Measurements from ENCODE around the gene CDC34. TPM values are rescaled to one million over a fixed set of nuclear protein-coding genes. Genes with fewer than 3 reads are reported as not detected.

CDC34 gene
- total RNA-seq, 1 experiment from 2014 or later: 61.3 TPM

DNA sequence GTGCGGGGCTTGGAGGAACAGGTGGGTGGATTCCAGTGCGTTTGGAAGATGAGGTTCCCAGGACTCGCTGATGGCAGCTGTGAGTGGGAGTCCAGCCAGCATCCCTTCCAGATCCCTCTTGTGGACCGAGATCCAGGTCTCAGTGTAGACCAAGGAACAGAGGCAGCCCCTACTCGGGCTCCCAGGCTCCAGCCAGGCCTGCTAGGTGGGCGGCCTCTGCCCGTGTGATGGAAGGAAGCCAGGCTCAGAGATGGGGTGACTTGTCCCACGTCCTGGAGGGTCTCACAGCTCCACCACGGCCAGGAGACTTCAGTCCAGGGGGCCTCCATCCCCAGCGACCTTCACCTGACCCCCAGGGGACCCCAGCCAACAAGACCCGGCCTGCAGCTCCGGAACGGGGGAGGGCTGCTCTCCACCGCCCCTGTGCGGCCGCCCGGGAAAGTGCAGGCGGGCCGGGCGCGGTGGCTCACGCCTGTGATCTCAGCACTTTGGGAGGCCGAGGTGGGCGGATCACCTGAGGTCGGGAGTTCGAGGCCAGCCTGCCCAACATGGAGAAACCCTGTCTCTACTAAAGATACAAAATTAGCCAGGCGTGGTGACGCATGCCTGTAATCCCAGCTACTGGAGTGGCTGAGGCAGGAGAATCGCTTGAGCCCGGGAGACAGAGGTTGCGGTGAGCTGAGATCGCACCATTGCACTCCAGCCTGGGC, 36.0 kb upstream of the CDC34 start:
- peaks cover 11% of the 10 kb centered on the region for H3K36me3 Mint-ChIP-seq (ENCODE audit: insufficient read depth, unreplicated experiment)
- peaks cover 9% of the 10 kb centered on the region for H3K9me3 Mint-ChIP-seq (ENCODE audit: unreplicated experiment)
- ChIA-PET CTCF (interaction anchor here (0.7 to 1.8 kb wide), 4 partner anchors 8 to 74 kb away, joined by 3 to 9 read pairs (median 4); partner anchors contain the start of gene TPGS1), POLR2A (no interaction called here)
- no peaks in the 10 kb centered on the region for H3K4me1 Mint-ChIP-seq (ENCODE audit: insufficient read depth, unreplicated experiment)
- intact Hi-C loops (cut with micrococcal nuclease): no loop called here
- TF ChIP-seq, protein P1, sequence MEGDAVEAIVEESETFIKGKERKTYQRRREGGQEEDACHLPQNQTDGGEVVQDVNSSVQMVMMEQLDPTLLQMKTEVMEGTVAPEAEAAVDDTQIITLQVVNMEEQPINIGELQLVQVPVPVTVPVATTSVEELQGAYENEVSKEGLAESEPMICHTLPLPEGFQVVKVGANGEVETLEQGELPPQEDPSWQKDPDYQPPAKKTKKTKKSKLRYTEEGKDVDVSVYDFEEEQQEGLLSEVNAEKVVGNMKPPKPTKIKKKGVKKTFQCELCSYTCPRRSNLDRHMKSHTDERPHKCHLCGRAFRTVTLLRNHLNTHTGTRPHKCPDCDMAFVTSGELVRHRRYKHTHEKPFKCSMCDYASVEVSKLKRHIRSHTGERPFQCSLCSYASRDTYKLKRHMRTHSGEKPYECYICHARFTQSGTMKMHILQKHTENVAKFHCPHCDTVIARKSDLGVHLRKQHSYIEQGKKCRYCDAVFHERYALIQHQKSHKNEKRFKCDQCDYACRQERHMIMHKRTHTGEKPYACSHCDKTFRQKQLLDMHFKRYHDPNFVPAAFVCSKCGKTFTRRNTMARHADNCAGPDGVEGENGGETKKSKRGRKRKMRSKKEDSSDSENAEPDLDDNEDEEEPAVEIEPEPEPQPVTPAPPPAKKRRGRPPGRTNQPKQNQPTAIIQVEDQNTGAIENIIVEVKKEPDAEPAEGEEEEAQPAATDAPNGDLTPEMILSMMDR (IDR thresholded peaks at IDR 0.05; ENCODE audit: unreplicated experiment): peak; percentile 63
- H3K4me3 Mint-ChIP-seq (ENCODE audit: unreplicated experiment): no peak overlapping the region
- no peak overlapping the region for H3K27ac Mint-ChIP-seq (ENCODE audit: low read depth, unreplicated experiment)
- peaks cover 20% of the 10 kb centered on the region for H3K27me3 Mint-ChIP-seq (ENCODE audit: insufficient read depth, unreplicated experiment)
- BruUV-seq (replicated peaks): no TSS peak
- peak; percentile 41 for DNase-seq (ENCODE audit: unreplicated experiment)

DNA sequence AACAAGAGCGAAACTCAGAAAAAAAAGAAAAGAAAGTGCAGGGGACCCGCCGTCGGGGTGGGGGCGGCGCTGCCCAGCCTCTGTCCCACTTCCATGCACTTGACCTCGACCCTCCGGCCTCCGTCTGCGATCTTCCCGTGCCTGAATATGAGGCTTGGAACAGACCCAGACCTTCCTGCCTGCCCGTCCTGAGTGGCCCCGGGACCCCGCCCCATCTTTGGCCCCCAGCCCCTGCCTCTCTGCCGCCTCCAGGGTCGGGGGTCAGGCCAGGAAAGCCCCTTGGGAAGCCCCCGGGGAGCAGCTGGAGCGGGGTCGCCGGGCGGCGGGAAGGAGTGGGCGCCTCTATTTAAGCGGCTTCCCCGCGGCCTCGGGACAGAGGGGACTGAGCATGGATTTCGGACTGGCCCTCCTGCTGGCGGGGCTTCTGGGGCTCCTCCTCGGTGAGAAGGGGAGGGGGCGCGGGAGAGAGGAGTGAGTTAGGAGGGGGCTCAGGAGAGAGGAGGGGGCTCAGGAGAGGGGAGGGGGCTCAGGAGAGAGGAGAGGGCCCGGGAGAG, 35.4 kb upstream of the CDC34 start, which contains the start of gene MADCAM1:
Gene MADCAM1, plus strand, starts transcription at position 375 of the 554 bp plus-strand sequence. Its CDS starts 14 bp downstream, at position 389.
- BruUV-seq (replicated peaks): no TSS peak
- CTCF ChIA-PET: interaction anchor here (1.6 to 1.8 kb wide), 2 partner anchors 8 to 9 kb away, joined by 4 to 9 read pairs; no protein-coding TSS in a partner anchor

DNA sequence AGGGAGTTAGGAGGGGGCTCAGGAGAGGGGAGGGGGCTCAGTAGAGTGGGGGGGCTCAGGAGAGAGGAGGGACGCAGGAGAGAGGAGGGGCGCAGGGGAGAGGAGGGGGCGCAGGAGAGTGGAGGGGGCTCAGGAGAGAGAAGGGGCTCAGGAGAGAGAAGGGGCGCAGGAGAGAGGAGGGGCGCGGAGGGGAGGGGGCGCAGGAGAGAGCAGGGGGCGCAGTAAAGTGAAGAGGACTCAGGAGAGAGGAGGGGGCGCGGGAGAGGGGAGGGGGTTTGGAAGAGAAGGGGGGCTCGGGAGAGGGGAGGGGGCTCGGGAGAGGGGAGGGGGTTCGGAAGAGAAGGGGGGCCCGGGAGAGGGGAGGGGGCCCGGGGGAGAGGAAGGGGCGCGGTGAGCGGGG, 34.6 kb upstream of the CDC34 start:
- intact Hi-C loops (cut with micrococcal nuclease): no loop called here
- peaks cover 11% of the 10 kb centered on the region for H3K36me3 Mint-ChIP-seq (ENCODE audit: insufficient read depth, unreplicated experiment)
- POLR2A ChIA-PET: no interaction called here
- H3K4me3 Mint-ChIP-seq (ENCODE audit: unreplicated experiment): no peak overlapping the region
- TF ChIP-seq, protein P1 (IDR thresholded peaks at IDR 0.05; ENCODE audit: unreplicated experiment): no peak
- BruUV-seq (replicated peaks): no TSS peak
- DNase-seq (ENCODE audit: unreplicated experiment): no peak
- peaks cover 9% of the 10 kb centered on the region for H3K9me3 Mint-ChIP-seq (ENCODE audit: unreplicated experiment)
- H3K27me3 Mint-ChIP-seq (ENCODE audit: insufficient read depth, unreplicated experiment): peaks cover 20% of the 10 kb centered on the region
- CTCF ChIA-PET: no interaction called here
- no peak overlapping the region for H3K27ac Mint-ChIP-seq (ENCODE audit: low read depth, unreplicated experiment)
- H3K4me1 Mint-ChIP-seq (ENCODE audit: insufficient read depth, unreplicated experiment): no peaks in the 10 kb centered on the region

More for the DNA sequence above, 35.4 kb upstream of the CDC34 start, which contains the start of gene MADCAM1:
- no peak within 1 kb of the TSS for H3K27ac Mint-ChIP-seq (ENCODE audit: low read depth, unreplicated experiment)
- TF ChIP-seq, protein P1 (IDR thresholded peaks at IDR 0.05; ENCODE audit: unreplicated experiment): no peak
- peaks cover 11% of the 10 kb centered on the region for H3K36me3 Mint-ChIP-seq (ENCODE audit: insufficient read depth, unreplicated experiment)
- intact Hi-C loops (cut with micrococcal nuclease): no loop called here
- no peak within 1 kb of the TSS for H3K4me3 Mint-ChIP-seq (ENCODE audit: unreplicated experiment)
- H3K4me1 Mint-ChIP-seq (ENCODE audit: insufficient read depth, unreplicated experiment): no peaks in the 10 kb centered on the region
- H3K9me3 Mint-ChIP-seq (ENCODE audit: unreplicated experiment): peaks cover 9% of the 10 kb centered on the region
- POLR2A ChIA-PET: no interaction called here
- no peak for DNase-seq (ENCODE audit: unreplicated experiment)
- H3K27me3 Mint-ChIP-seq (ENCODE audit: insufficient read depth, unreplicated experiment): peaks cover 20% of the 10 kb centered on the region

DNA sequence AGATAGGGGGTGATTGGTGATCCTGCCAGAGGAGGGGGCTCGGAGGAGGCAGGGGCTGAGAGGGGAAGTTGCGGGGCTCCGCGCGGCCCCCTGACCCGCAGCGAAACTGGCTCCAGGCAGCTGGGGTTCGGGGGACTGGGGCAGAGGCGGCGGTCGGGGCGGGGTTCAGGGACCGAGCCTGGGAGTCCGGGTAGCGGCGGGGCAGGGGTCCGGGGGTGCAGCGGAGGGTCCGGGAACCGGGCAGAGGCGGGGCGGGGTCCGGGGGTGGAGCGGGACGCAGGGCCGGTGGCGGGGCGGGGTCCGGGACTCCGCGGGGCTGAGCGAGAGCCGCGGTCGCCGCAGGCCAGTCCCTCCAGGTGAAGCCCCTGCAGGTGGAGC, 34.1 kb upstream of the CDC34 start:
- peaks cover 11% of the 10 kb centered on the region for H3K36me3 Mint-ChIP-seq (ENCODE audit: insufficient read depth, unreplicated experiment)
- no peaks in the 10 kb centered on the region for H3K4me1 Mint-ChIP-seq (ENCODE audit: insufficient read depth, unreplicated experiment)
- CTCF ChIA-PET: interaction anchor here (0.6 to 1.5 kb wide), 2 partner anchors 13 to 1737 kb away, joined by 3 to 4 read pairs; no protein-coding TSS in a partner anchor
- H3K4me3 Mint-ChIP-seq (ENCODE audit: unreplicated experiment): no peak overlapping the region
- intact Hi-C loops (cut with micrococcal nuclease): no loop called here
- H3K27me3 Mint-ChIP-seq (ENCODE audit: insufficient read depth, unreplicated experiment): peaks cover 20% of the 10 kb centered on the region
- TF ChIP-seq, protein P1 (IDR thresholded peaks at IDR 0.05; ENCODE audit: unreplicated experiment): no peak
- POLR2A ChIA-PET: no interaction called here
- BruUV-seq (replicated peaks): no TSS peak
- H3K9me3 Mint-ChIP-seq (ENCODE audit: unreplicated experiment): peaks cover 9% of the 10 kb centered on the region
- no peak overlapping the region for H3K27ac Mint-ChIP-seq (ENCODE audit: low read depth, unreplicated experiment)
- DNase-seq (ENCODE audit: unreplicated experiment): no peak
